Esophagus muscularis mucosa (tissue), 4 donors: ENCODE measurements around the gene DHX35. TPM values are rescaled to one million over a fixed set of nuclear protein-coding genes. Genes with fewer than 3 reads are reported as not detected.
A peak's percentile ranks its signal among the peaks of the same experiment; 100 is the strongest.

Experiments used
- DNase-seq: peaks from one replicate; pipeline ENCODE4 v3.0.0-alpha.2; 2017; ENCODE audit errors: extremely low spot score
- H3K27ac ChIP-seq, 4 donors: fragments of 200-600 bp; sonication (generic); replicated peaks in 1 of 4; 1 replicate in 3 of 4; 2 replicates in 1 of 4; pipeline ENCODE4 v1.5.1; 2016 to 2019; ENCODE audit warnings: mild to moderate bottlenecking in 1 of 4
- H3K27me3 ChIP-seq, 4 donors: fragments of 200-600 bp; sonication (generic); one replicate each; pipeline versions ENCODE4 v1.5.1 to v1.6.0; 2016 to 2019
- H3K36me3 ChIP-seq, 4 donors: fragments of 200-600 bp; sonication (generic); one replicate each; pipeline ENCODE4 v1.5.1; 2016 to 2019
- H3K4me1 ChIP-seq, 4 donors: fragments of 200-600 bp; sonication (generic); one replicate each; pipeline ENCODE4 v1.5.1; 2016 to 2019
- H3K4me3 ChIP-seq, 4 donors: fragments of 200-600 bp; sonication (generic); 1 replicate in 2 of 4; 2 replicates in 2 of 4; pipeline ENCODE4 v1.5.1; 2016 to 2019; ENCODE audit warnings: mild to moderate bottlenecking in 4 of 4, moderate library complexity in 1 of 4
- H3K9me3 ChIP-seq, 4 donors: fragments of 200-600 bp; sonication (generic); 1 replicate in 3 of 4; 2 replicates in 1 of 4; pipeline ENCODE4 v1.5.1; 2016 to 2019
- EP300 ChIP-seq: sonication (generic); formaldehyde crosslinking; IDR thresholded peaks from one replicate; pipeline ENCODE4 v1.6.1; 2017; ENCODE audit warnings: antibody characterized with exemption
- POLR2A ChIP-seq: fragments of 450-650 bp; IDR thresholded peaks from one replicate; pipeline ENCODE4 v1.6.1; 2017; ENCODE audit warnings: antibody characterized with exemption, moderate library complexity, mild to moderate bottlenecking, low read depth
- POLR2AphosphoS5 ChIP-seq, 2 donors: sonication (generic); formaldehyde crosslinking; IDR thresholded peaks; one replicate each; pipeline ENCODE4 v1.6.1; 2017; ENCODE audit warnings: antibody characterized with exemption in 2 of 2
- WGBS: methylation state at CpG from one replicate; pipeline ENCODE4 v1.1.5; 2018; 5-methylcytosine and 5-hydroxymethylcytosine counted together
- intact Hi-C: fragments of 100-400 bp; cut with DNase I; formaldehyde crosslinking; loops from one replicate; pipeline ENCODE4 v1.15.1; 2023
- total RNA-seq, 4 donors: library from RNA; depleted of rRNA; stranded (reverse); fragments of >200 nt; gene quantifications; one replicate each; pipeline versions ENCODE4 v1.1.0 to v1.2.1, GENCODE V29; 2016
- TF ChIP-seq, protein P1 (sequence below), 3 experiments: fragments of 200-600 bp in 2 of 3; fragments of 450-650 bp in 1 of 3; sonication (generic) in 2 of 3; IDR thresholded peaks; one replicate each; pipeline ENCODE4 v1.5.1; 2017 to 2019; ENCODE audit warnings: antibody characterized with exemption in 3 of 3, mild to moderate bottlenecking in 2 of 3, moderate library complexity in 1 of 3

DHX35 gene
- total RNA-seq, 4 donors from 2014 or later: 19.7 to 31.7 (median 24.5) TPM

DNA sequence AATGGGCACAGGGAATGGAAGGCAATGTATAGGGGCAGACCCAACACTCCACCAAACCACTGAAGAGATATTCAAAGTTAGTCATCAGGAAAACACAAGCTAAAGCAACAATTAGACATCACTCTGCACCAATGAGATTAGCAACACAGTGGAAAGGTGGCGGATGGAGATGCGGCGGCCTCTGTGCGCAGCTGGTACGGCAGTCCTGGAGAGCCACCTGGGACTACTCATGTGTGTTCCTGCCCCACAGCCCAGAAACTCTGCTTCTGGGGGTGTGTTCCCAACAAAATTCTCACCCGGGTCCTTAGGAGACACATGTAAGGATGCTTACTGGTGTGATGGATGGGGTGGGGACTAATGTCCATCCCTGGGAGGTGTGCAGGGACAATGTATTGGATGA lies 82.4 kb downstream of the DHX35 start:
- TF ChIP-seq, protein P1, sequence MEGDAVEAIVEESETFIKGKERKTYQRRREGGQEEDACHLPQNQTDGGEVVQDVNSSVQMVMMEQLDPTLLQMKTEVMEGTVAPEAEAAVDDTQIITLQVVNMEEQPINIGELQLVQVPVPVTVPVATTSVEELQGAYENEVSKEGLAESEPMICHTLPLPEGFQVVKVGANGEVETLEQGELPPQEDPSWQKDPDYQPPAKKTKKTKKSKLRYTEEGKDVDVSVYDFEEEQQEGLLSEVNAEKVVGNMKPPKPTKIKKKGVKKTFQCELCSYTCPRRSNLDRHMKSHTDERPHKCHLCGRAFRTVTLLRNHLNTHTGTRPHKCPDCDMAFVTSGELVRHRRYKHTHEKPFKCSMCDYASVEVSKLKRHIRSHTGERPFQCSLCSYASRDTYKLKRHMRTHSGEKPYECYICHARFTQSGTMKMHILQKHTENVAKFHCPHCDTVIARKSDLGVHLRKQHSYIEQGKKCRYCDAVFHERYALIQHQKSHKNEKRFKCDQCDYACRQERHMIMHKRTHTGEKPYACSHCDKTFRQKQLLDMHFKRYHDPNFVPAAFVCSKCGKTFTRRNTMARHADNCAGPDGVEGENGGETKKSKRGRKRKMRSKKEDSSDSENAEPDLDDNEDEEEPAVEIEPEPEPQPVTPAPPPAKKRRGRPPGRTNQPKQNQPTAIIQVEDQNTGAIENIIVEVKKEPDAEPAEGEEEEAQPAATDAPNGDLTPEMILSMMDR (IDR thresholded peaks at IDR 0.05): no peak
- no peak for TF ChIP-seq POLR2A
- TF ChIP-seq EP300: no peak
- TF ChIP-seq POLR2AphosphoS5 (IDR thresholded peaks at IDR 0.05): no peak
- WGBS: 100% methylated on average over 6 of the region's 6 CpGs
- intact Hi-C loops: no loop called here

DNA sequence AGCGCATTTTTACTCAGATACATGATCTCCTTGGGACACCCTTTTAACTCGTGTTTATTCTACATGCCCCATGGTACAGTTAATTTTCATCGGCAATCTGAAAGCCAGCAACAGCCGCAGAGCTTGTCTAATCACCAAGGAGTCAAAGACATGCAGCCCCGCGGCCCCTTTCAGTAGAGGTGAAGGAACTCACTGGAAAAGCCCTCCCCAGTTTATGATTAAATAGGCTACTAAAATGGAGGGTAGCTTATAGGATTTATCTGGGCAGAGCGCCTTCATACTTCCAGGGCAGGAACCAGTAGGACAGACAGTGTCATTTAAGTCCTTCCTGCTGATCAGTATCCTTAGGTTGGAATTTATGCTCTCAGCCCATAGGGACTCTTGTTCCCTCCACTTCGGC lies 83.5 kb downstream of the DHX35 start:
- DNase-seq: no peak
- TF ChIP-seq EP300 (no peak), POLR2A (no peak), POLR2AphosphoS5 (IDR thresholded peaks at IDR 0.05) (no peak)
- TF ChIP-seq, protein P1 (IDR thresholded peaks at IDR 0.05): no peak
- Histone ChIP-seq H3K36me3 (peaks cover 0 to 35% (median 16%) of the 10 kb centered on the region in 4 donors), H3K4me1 (peaks cover 8 to 51% (median 48%) of the 10 kb centered on the region in 4 donors), H3K4me3 (no peak overlapping the region), H3K27ac (no peak overlapping the region), H3K9me3 (no peaks in the 10 kb centered on the region), H3K27me3 (no peaks in the 10 kb centered on the region)
- intact Hi-C loops: no loop called here
- 88% methylated on average over 8 of the region's 8 CpGs for WGBS

More for the DNA sequence above, 82.4 kb downstream of the DHX35 start:
- Histone ChIP-seq H3K4me3 (no peak overlapping the region), H3K9me3 (no peaks in the 10 kb centered on the region), H3K27ac (no peak overlapping the region), H3K4me1 (peaks cover 3 to 39% (median 37%) of the 10 kb centered on the region in 4 donors), H3K27me3 (no peaks in the 10 kb centered on the region), H3K36me3 (peaks cover 0 to 47% (median 27%) of the 10 kb centered on the region in 4 donors)
- no peak for DNase-seq

DNA sequence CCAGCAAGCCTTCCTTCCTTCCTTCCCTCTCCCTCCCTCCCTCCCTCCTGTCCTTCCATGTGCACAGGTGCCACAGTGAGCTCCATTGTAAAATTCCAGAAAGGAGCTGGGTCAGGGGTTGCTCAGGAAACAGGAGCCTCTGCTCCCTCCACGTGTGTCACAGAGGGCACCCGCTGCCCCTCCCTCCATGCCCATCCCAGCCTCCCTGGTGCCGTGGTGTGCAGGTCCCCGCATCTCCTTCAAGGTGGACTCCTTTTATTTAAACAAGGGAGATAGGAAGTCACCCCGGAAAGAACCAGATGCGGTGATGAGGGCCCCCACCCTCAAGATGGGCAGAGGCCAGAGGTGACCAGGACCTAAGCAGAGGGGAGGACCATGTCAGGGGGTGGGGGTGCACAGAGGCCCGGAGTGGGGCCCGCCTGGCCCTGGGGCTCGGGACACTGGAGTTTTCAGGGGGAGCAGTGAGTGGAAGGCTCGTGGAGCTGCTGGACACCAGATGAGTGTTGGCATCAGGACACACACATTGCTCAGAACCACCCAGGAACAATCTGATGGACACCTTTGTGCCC lies 85.4 kb downstream of the DHX35 start:
- 59% methylated on average over 10 of the region's 10 CpGs for WGBS
- H3K4me1 ChIP-seq: peaks cover 8 to 43% (median 37%) of the 10 kb centered on the region in 4 donors

DNA sequence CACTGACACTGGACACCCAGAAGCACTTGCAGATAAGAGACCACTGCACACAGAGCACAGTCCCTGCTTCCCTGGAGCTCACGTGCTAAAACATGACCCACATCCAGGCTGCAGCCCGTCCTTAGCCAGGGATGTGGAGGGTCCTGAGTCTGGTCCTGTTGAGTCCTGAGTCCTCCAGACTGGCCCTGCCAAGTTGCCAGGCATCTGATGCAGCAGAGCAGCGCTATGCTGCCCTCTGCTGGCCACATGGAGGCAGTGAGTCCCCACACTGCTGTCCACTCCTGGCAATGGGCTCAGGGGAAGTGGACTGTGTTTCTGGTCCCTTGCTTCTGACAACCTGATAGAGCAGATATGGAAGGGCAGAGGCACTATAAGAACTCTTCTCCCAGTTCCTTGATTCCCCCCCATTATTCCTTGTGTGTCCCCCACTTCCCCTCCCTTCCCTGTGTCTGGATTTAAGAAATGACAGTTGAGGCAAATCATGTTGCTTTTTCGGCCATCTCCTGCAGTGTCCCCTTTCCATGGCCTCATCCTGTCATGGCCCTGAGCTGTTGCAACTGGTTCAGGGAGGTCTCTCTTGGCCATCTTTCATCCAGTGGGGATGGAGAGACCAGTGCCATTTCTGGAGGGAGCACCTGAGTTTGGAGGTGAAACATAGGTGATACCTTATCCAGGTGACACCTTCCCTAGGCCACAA lies 86.0 kb downstream of the DHX35 start:
- Histone ChIP-seq H3K27ac (peak overlapping the region in 3 of 4 donors; percentile 24 to 85 (median 56)), H3K4me3 (no peak overlapping the region), H3K4me1 (peaks cover 8 to 36% (median 31%) of the 10 kb centered on the region in 4 donors), H3K9me3 (no peaks in the 10 kb centered on the region), H3K27me3 (peaks cover 0 to 9% (median 0%) of the 10 kb centered on the region in 4 donors), H3K36me3 (peaks cover 0 to 11% (median 1%) of the 10 kb centered on the region in 4 donors)
- intact Hi-C loops: loop anchor here (2.0 kb wide), 1 partner anchor 121 kb away; the partner anchor contains the start of gene FAM83D
- no peak for DNase-seq
- TF ChIP-seq POLR2AphosphoS5 (IDR thresholded peaks at IDR 0.05): peak; percentile 72 to 78
- TF ChIP-seq EP300: no peak
- TF ChIP-seq, protein P1 (IDR thresholded peaks at IDR 0.05): peak; percentile 96 to 99 (median 96)
- TF ChIP-seq POLR2A: no peak
- 18% methylated on average over 1 of the region's 4 CpGs for WGBS

More for the DNA sequence above, 85.4 kb downstream of the DHX35 start:
- Histone ChIP-seq H3K27ac (peak overlapping the region in 3 of 4 donors; percentile 24 to 63 (median 56)), H3K27me3 (peaks cover 0 to 5% (median 0%) of the 10 kb centered on the region in 4 donors), H3K4me3 (no peak overlapping the region), H3K9me3 (no peaks in the 10 kb centered on the region), H3K36me3 (peaks cover 0 to 17% (median 7%) of the 10 kb centered on the region in 4 donors)
- TF ChIP-seq POLR2A: no peak
- no peak for TF ChIP-seq POLR2AphosphoS5 (IDR thresholded peaks at IDR 0.05)
- TF ChIP-seq, protein P1 (IDR thresholded peaks at IDR 0.05): no peak
- TF ChIP-seq EP300: no peak
- DNase-seq: no peak
- intact Hi-C loops: no loop called here
